Brain microvascular endothelial cell (primary cell): ENCODE results near the gene TXNL1.

Experiments
- DNase-seq: peaks from one replicate; pipeline ENCODE4 v3.0.0-alpha.2; 2020
- H3K27ac ChIP-seq: fragments of 250-450 bp; sonication (Bioruptor Pico); 2 replicates; pipeline ENCODE4 v1.5.1; 2020; ENCODE audit warnings: mild to moderate bottlenecking, moderate library complexity
- H3K27me3 ChIP-seq: fragments of 250-450 bp; sonication (Bioruptor Pico); replicated peaks from 2 replicates; pipeline ENCODE4 v1.5.1; 2020; ENCODE audit warnings: mild to moderate bottlenecking
- H3K36me3 ChIP-seq: fragments of 250-450 bp; sonication (Bioruptor Pico); replicated peaks from 2 replicates; pipeline ENCODE4 v1.5.1; 2020; ENCODE audit warnings: mild to moderate bottlenecking
- H3K4me3 ChIP-seq: 2 replicates; pipeline ENCODE4 v1.5.1; 2011; ENCODE audit warnings: low read depth, mild to moderate bottlenecking, control low read depth, low read length, moderate library complexity
- CTCF ChIP-seq: IDR thresholded peaks from 2 replicates; pipeline ENCODE4 v1.5.1; 2011; ENCODE audit warnings: low read depth, mild to moderate bottlenecking, moderate library complexity, low read length, control low read depth, inconsistent platforms; ENCODE audit errors: missing control alignments
- in situ Hi-C: cut with HindIII; loops from 2 replicates; pipeline ENCODE4 v1.10.0; 2017; ENCODE audit warnings: low sequenced_read_pairs, low pct_ligation_motif_present

TXNL1 gene

DNA sequence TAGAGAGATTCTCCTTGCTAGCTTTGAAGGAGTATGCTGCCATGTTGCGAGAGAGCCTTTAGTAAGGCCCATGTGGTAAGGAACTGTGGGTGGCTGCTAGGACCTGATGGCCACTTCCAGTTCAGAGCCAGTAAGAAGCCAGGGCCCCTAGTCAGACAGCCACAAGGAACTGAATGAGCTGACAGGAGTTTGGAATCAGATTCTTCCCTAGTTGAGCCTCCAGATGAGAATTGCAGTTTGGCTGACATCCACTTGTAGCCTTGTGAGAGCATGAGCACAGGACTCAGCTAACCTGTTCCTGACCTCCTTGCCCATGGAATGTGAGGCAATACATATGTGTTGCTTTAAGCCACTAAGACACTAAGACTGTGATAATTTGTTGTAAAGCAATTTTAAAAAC is 11.6 kb upstream of the TXNL1 start:
- no peak overlapping the region for H3K27ac ChIP-seq
- no peaks in the 10 kb centered on the region for H3K36me3 ChIP-seq
- DNase-seq = no peak
- no peak for TF ChIP-seq CTCF
- H3K4me3 ChIP-seq = no peak overlapping the region
- in situ Hi-C loops = no loop called here
- H3K27me3 ChIP-seq = no peaks in the 10 kb centered on the region

DNA sequence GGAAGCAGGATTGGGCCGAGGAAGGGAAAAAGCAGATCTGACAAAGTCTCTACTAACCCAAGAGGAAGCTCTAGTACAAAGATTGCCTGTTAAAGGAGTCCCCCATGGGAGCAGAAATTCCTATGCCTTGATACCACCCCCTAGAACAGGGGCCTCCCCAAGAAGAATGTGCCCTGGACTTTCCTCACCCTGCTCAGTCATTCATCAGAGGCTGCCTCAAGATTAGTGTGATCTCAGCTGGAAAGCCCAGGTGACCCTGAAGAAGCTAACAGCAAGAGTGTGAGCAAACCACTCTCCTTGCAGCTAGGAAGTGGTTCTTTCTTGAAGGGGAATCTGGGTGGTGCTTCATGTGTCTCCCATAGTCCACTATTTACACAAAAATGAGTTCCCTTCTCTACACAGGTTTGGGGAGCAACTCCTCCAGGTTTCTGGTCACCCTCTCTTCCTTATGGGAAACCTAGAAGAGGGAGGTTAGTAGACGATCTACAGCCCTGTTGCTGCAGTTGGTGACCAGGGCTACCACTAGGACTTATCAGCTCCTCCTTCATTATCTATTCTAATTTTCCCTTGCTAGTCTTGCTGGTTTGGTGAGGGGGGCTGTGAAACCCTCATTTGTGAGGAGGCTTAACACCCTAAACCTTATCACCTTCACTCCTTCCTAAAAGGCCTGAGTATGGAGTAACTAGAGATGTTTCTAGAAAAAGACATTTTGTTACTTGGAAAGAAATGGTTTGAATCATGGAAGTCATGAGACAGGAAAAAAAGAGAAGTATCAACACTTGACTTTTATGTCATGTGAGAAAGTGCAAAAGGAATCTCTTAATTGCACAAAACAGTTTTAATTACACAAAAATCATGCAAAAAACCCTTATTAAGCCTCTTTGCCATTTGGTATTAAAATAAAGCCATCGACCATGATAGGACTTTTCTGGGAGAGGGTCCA is 9.8 kb upstream of the TXNL1 start:
- in situ Hi-C loops = no loop called here
- Histone ChIP-seq H3K4me3 (no peak overlapping the region), H3K27me3 (no peaks in the 10 kb centered on the region), H3K27ac (no peak overlapping the region), H3K36me3 (no peaks in the 10 kb centered on the region)
- no peak for DNase-seq
- TF ChIP-seq CTCF = no peak

- in situ Hi-C loops = no loop called here
- DNase-seq = no peak
Measured at GRCh38 chr18:56647071-56647470, 8.7 kb upstream of the TXNL1 start.

DNA sequence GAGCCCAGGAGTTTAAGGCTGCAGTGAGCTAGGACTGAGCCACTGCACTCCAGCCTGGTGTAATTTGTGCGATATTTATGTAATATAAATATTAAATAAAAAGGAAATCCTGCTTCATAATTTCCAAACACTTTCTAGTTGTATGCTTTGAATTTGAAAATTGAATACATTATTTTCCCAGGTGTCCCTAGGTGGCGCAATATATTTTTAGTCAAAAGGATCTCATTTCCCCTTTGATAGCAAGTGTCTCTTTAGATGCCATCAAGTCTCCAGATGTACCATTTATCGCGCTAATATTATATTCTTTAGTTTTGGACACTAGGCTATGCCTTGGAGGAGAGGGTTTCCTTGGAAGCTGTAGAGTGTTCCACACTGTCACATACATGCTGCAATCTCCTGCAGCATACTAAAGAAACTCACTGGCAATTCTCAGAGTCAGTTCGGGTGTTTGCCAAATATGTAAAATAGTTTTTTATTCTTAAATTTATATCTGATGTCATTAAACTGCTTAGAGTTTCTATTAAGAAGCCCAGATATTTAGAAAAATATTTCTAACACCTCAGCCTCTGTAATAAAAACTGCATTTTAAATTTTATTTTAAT is 7.1 kb upstream of the TXNL1 start:
- Histone ChIP-seq H3K4me3 (no peak overlapping the region), H3K36me3 (no peaks in the 10 kb centered on the region), H3K27me3 (no peaks in the 10 kb centered on the region), H3K27ac (no peak overlapping the region)
- peak; percentile 43 for TF ChIP-seq CTCF
- no peak for DNase-seq
- in situ Hi-C loops = no loop called here

More at GRCh38 chr18:56647071-56647470, 8.7 kb upstream of the TXNL1 start:
- Histone ChIP-seq H3K36me3 (no peaks in the 10 kb centered on the region), H3K27ac (no peak overlapping the region), H3K27me3 (no peaks in the 10 kb centered on the region), H3K4me3 (no peak overlapping the region)
- TF ChIP-seq CTCF = no peak

GRCh38 chr18:56643381-56643780 is 5.0 kb upstream of the TXNL1 start:
- no peak for DNase-seq
- Histone ChIP-seq H3K36me3 (no peaks in the 10 kb centered on the region), H3K4me3 (no peak overlapping the region), H3K27ac (no peak overlapping the region), H3K27me3 (no peaks in the 10 kb centered on the region)
- TF ChIP-seq CTCF = no peak
- in situ Hi-C loops = no loop called here
